ENCODE measurements around the gene METTL16. TPM values are rescaled to one million over a fixed set of nuclear protein-coding genes. Genes with fewer than 3 reads are reported as not detected.

The METTL16 gene
- total and polyA plus RNA-seq, 2 of the 8 experiments (the other 6 are each of a cell fraction or from before 2014, with no cell fraction given): 22.8 to 59.4 TPM

DNA sequence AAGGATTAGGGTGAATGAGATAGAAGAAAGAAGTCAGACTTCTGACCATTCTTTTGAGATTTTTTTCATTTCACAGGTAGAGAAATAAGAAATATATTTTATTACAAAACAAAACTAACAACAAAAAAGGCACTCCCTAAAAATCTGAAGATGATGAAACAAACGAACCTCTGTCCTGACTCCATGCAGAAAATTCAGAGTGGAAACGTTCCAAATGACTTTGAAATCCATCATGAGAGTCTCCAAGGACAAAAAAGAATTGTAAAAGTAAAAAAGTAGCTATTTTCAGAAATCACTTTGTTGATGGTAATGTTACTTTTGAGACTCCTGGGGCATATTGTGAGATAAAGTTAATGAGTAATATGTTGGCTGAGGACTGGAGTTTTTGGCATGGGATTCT is 84.5 kb downstream of the METTL16 start (continued):
- TF ChIP-seq, protein P1, sequence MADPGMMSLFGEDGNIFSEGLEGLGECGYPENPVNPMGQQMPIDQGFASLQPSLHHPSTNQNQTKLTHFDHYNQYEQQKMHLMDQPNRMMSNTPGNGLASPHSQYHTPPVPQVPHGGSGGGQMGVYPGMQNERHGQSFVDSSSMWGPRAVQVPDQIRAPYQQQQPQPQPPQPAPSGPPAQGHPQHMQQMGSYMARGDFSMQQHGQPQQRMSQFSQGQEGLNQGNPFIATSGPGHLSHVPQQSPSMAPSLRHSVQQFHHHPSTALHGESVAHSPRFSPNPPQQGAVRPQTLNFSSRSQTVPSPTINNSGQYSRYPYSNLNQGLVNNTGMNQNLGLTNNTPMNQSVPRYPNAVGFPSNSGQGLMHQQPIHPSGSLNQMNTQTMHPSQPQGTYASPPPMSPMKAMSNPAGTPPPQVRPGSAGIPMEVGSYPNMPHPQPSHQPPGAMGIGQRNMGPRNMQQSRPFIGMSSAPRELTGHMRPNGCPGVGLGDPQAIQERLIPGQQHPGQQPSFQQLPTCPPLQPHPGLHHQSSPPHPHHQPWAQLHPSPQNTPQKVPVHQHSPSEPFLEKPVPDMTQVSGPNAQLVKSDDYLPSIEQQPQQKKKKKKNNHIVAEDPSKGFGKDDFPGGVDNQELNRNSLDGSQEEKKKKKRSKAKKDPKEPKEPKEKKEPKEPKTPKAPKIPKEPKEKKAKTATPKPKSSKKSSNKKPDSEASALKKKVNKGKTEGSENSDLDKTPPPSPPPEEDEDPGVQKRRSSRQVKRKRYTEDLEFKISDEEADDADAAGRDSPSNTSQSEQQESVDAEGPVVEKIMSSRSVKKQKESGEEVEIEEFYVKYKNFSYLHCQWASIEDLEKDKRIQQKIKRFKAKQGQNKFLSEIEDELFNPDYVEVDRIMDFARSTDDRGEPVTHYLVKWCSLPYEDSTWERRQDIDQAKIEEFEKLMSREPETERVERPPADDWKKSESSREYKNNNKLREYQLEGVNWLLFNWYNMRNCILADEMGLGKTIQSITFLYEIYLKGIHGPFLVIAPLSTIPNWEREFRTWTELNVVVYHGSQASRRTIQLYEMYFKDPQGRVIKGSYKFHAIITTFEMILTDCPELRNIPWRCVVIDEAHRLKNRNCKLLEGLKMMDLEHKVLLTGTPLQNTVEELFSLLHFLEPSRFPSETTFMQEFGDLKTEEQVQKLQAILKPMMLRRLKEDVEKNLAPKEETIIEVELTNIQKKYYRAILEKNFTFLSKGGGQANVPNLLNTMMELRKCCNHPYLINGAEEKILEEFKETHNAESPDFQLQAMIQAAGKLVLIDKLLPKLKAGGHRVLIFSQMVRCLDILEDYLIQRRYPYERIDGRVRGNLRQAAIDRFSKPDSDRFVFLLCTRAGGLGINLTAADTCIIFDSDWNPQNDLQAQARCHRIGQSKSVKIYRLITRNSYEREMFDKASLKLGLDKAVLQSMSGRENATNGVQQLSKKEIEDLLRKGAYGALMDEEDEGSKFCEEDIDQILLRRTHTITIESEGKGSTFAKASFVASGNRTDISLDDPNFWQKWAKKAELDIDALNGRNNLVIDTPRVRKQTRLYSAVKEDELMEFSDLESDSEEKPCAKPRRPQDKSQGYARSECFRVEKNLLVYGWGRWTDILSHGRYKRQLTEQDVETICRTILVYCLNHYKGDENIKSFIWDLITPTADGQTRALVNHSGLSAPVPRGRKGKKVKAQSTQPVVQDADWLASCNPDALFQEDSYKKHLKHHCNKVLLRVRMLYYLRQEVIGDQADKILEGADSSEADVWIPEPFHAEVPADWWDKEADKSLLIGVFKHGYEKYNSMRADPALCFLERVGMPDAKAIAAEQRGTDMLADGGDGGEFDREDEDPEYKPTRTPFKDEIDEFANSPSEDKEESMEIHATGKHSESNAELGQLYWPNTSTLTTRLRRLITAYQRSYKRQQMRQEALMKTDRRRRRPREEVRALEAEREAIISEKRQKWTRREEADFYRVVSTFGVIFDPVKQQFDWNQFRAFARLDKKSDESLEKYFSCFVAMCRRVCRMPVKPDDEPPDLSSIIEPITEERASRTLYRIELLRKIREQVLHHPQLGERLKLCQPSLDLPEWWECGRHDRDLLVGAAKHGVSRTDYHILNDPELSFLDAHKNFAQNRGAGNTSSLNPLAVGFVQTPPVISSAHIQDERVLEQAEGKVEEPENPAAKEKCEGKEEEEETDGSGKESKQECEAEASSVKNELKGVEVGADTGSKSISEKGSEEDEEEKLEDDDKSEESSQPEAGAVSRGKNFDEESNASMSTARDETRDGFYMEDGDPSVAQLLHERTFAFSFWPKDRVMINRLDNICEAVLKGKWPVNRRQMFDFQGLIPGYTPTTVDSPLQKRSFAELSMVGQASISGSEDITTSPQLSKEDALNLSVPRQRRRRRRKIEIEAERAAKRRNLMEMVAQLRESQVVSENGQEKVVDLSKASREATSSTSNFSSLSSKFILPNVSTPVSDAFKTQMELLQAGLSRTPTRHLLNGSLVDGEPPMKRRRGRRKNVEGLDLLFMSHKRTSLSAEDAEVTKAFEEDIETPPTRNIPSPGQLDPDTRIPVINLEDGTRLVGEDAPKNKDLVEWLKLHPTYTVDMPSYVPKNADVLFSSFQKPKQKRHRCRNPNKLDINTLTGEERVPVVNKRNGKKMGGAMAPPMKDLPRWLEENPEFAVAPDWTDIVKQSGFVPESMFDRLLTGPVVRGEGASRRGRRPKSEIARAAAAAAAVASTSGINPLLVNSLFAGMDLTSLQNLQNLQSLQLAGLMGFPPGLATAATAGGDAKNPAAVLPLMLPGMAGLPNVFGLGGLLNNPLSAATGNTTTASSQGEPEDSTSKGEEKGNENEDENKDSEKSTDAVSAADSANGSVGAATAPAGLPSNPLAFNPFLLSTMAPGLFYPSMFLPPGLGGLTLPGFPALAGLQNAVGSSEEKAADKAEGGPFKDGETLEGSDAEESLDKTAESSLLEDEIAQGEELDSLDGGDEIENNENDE (IDR thresholded peaks at IDR 0.05; ENCODE audit: insufficient replicate concordance, low read length): no peak
- TF ChIP-seq, protein P2, sequence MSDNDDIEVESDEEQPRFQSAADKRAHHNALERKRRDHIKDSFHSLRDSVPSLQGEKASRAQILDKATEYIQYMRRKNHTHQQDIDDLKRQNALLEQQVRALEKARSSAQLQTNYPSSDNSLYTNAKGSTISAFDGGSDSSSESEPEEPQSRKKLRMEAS (IDR thresholded peaks at IDR 0.05): no peak
- no peak for TF ChIP-seq POLR2A (IDR thresholded peaks at IDR 0.05; ENCODE audit: control extremely low read depth in 1 of 2, low read depth in 2 of 2, low read length in 2 of 2)
- no peak for TF ChIP-seq SP1 (IDR thresholded peaks at IDR 0.05; ENCODE audit: low read depth, low read length)
- no peak for TF ChIP-seq CEBPB (IDR thresholded peaks at IDR 0.05; ENCODE audit: low read depth, low read length)
- TF ChIP-seq, protein P3, sequence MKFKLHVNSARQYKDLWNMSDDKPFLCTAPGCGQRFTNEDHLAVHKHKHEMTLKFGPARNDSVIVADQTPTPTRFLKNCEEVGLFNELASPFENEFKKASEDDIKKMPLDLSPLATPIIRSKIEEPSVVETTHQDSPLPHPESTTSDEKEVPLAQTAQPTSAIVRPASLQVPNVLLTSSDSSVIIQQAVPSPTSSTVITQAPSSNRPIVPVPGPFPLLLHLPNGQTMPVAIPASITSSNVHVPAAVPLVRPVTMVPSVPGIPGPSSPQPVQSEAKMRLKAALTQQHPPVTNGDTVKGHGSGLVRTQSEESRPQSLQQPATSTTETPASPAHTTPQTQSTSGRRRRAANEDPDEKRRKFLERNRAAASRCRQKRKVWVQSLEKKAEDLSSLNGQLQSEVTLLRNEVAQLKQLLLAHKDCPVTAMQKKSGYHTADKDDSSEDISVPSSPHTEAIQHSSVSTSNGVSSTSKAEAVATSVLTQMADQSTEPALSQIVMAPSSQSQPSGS (IDR thresholded peaks at IDR 0.05; ENCODE audit: low read length): no peak
- TF ChIP-seq NANOG (IDR thresholded peaks at IDR 0.05; ENCODE audit: insufficient read depth, low read depth, low read length, poor library complexity, severe bottlenecking): no peak
- TF ChIP-seq SP2 (IDR thresholded peaks at IDR 0.05; ENCODE audit: low read length): no peak
- TF ChIP-seq BCL11A (IDR thresholded peaks at IDR 0.05; ENCODE audit: low read depth in 2 of 2, low read length in 2 of 2): no peak
- TF ChIP-seq, protein P4, sequence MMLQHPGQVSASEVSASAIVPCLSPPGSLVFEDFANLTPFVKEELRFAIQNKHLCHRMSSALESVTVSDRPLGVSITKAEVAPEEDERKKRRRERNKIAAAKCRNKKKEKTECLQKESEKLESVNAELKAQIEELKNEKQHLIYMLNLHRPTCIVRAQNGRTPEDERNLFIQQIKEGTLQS (IDR thresholded peaks at IDR 0.05; ENCODE audit: insufficient read depth, low read depth, low read length): no peak
